PC-9 (cell line): ENCODE data around the gene LRGUK.

ENCODE experiments used
- EZH2 ChIP-seq: fragments of 200-600 bp; sonication (generic); IDR thresholded peaks from 2 replicates; pipeline ENCODE4 v1.8.0; 2017; ENCODE audit warnings: antibody characterized with exemption, low read depth
- TF ChIP-seq, protein P1 (sequence below): fragments of 200-600 bp; sonication (generic); conservative IDR thresholded peaks from 2 replicates; pipeline ENCODE4 v1.6.1; 2017; ENCODE audit warnings: mixed run types, antibody characterized with exemption, mild to moderate bottlenecking, moderate library complexity

DNA sequence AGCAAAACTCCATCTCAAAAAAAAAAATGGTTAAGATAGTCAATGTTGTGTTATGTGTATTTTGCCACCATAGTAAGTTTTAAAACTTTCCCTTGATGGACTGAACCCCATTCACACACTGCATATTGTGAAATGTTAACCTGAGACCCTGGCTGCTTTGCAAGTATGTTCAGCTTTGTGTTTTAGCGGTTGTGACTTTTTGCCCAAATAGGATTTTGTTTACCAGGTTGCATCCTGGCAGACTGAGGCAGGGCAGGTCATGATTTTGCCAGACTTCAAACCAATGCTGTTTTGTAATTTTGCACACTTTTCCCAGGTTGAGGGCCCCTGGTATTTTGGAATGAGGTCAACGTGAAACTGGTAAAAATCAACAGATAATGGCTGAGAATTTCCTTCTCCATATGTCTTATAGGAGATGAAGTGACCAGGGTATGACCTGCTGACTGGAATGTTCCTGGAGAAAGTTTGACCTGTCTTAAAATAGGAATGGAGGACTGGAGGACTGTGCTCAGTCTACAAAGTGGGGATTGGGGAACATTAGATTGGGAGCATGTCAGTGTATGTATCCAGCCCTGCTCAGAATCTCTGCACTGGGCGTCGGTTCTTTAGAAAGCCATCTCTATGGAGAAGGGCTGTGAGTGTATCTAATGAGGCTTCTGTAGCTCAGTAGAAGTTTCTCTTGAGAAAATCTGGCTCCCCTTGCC is 76.2 kb downstream of the LRGUK start:
- TF ChIP-seq, protein P1, sequence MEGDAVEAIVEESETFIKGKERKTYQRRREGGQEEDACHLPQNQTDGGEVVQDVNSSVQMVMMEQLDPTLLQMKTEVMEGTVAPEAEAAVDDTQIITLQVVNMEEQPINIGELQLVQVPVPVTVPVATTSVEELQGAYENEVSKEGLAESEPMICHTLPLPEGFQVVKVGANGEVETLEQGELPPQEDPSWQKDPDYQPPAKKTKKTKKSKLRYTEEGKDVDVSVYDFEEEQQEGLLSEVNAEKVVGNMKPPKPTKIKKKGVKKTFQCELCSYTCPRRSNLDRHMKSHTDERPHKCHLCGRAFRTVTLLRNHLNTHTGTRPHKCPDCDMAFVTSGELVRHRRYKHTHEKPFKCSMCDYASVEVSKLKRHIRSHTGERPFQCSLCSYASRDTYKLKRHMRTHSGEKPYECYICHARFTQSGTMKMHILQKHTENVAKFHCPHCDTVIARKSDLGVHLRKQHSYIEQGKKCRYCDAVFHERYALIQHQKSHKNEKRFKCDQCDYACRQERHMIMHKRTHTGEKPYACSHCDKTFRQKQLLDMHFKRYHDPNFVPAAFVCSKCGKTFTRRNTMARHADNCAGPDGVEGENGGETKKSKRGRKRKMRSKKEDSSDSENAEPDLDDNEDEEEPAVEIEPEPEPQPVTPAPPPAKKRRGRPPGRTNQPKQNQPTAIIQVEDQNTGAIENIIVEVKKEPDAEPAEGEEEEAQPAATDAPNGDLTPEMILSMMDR: no peak
- no peak for TF ChIP-seq EZH2
